ENCODE results near the gene DNM3.

Gene DNM3

GRCh38 chr1:172148707-172149106 is 307.4 kb downstream of the DNM3 start:
- CTCF ChIA-PET = interaction anchor here (0.6 to 1.4 kb wide), 2 partner anchors 242 to 251 kb away, joined by 3 to 4 read pairs; no protein-coding TSS in a partner anchor
- no peak for DNase-seq (ENCODE audit: extremely low spot score)
- TF ChIP-seq ZNF384 (IDR thresholded peaks at IDR 0.05) (no peak), FOXA1 (IDR thresholded peaks at IDR 0.05) (no peak), FOXM1 (IDR thresholded peaks at IDR 0.05; ENCODE audit: borderline replicate concordance) (no peak), SP1 (IDR thresholded peaks at IDR 0.05) (no peak), FOXK2 (IDR thresholded peaks at IDR 0.05) (no peak), BHLHE40 (IDR thresholded peaks at IDR 0.05; ENCODE audit: borderline replicate concordance) (no peak), ELF4 (IDR thresholded peaks at IDR 0.05) (no peak), CTBP1 (IDR thresholded peaks at IDR 0.05; ENCODE audit: borderline replicate concordance) (no peak), TARDBP (IDR thresholded peaks at IDR 0.05) (no peak), SUZ12 (IDR thresholded peaks at IDR 0.05) (no peak), L3MBTL2 (conservative IDR thresholded peaks at IDR 0.05) (no peak), NFRKB (IDR thresholded peaks at IDR 0.05) (no peak), HDGF (IDR thresholded peaks at IDR 0.05; ENCODE audit: borderline replicate concordance) (no peak), PKNOX1 (IDR thresholded peaks at IDR 0.05) (no peak), LEF1 (IDR thresholded peaks at IDR 0.05; ENCODE audit: borderline replicate concordance) (no peak), ARNT (IDR thresholded peaks at IDR 0.05) (no peak)
- POLR2A ChIA-PET = no interaction called here

GRCh38 chr1:172149346-172149745 is 308.0 kb downstream of the DNM3 start:
- TF ChIP-seq BHLHE40 (IDR thresholded peaks at IDR 0.05; ENCODE audit: borderline replicate concordance) = no peak
- TF ChIP-seq PKNOX1 (IDR thresholded peaks at IDR 0.05) = no peak
- TF ChIP-seq TARDBP (IDR thresholded peaks at IDR 0.05) = no peak
- no peak for TF ChIP-seq HDGF (IDR thresholded peaks at IDR 0.05; ENCODE audit: borderline replicate concordance)
- TF ChIP-seq SP1 (IDR thresholded peaks at IDR 0.05) = no peak
- TF ChIP-seq ELF4 (IDR thresholded peaks at IDR 0.05) = no peak
- POLR2A ChIA-PET = no interaction called here
- no peak for DNase-seq (ENCODE audit: extremely low spot score)
- CTCF ChIA-PET = interaction anchor here (0.7 kb wide), 1 partner anchor 543 kb away, joined by 4 read pairs; no protein-coding TSS in a partner anchor

GRCh38 chr1:172154551-172154950 is 313.3 kb downstream of the DNM3 start:
- DNase-seq (ENCODE audit: extremely low spot score) = no peak
- CTCF ChIA-PET = interaction anchor here (0.7 kb wide), 1 partner anchor 245 kb away, joined by 3 read pairs; no protein-coding TSS in a partner anchor
- TF ChIP-seq ZNF384 (IDR thresholded peaks at IDR 0.05) = no peak
- no peak for TF ChIP-seq ARNT (IDR thresholded peaks at IDR 0.05)
- no peak for TF ChIP-seq SP1 (IDR thresholded peaks at IDR 0.05)
- no peak for TF ChIP-seq FOXK2 (IDR thresholded peaks at IDR 0.05)
- TF ChIP-seq BHLHE40 (IDR thresholded peaks at IDR 0.05; ENCODE audit: borderline replicate concordance) = no peak
- TF ChIP-seq FOXA1 (IDR thresholded peaks at IDR 0.05) = no peak
- no peak for TF ChIP-seq SUZ12 (IDR thresholded peaks at IDR 0.05)
- no peak for TF ChIP-seq FOXM1 (IDR thresholded peaks at IDR 0.05; ENCODE audit: borderline replicate concordance)
- TF ChIP-seq LEF1 (IDR thresholded peaks at IDR 0.05; ENCODE audit: borderline replicate concordance) = no peak
- no peak for TF ChIP-seq L3MBTL2 (conservative IDR thresholded peaks at IDR 0.05)
- TF ChIP-seq PKNOX1 (IDR thresholded peaks at IDR 0.05) = no peak
- TF ChIP-seq ELF4 (IDR thresholded peaks at IDR 0.05) = no peak
- no peak for TF ChIP-seq TARDBP (IDR thresholded peaks at IDR 0.05)
- TF ChIP-seq NFRKB (IDR thresholded peaks at IDR 0.05) = no peak
- TF ChIP-seq HDGF (IDR thresholded peaks at IDR 0.05; ENCODE audit: borderline replicate concordance) = no peak
- no peak for TF ChIP-seq CTBP1 (IDR thresholded peaks at IDR 0.05; ENCODE audit: borderline replicate concordance)
- POLR2A ChIA-PET = no interaction called here

GRCh38 chr1:172155766-172156165 is 314.5 kb downstream of the DNM3 start:
- TF ChIP-seq SP1 (IDR thresholded peaks at IDR 0.05) (no peak), L3MBTL2 (conservative IDR thresholded peaks at IDR 0.05) (no peak), FOXM1 (IDR thresholded peaks at IDR 0.05; ENCODE audit: borderline replicate concordance) (no peak), SUZ12 (IDR thresholded peaks at IDR 0.05) (no peak), BHLHE40 (IDR thresholded peaks at IDR 0.05; ENCODE audit: borderline replicate concordance) (no peak), TARDBP (IDR thresholded peaks at IDR 0.05) (no peak), CTBP1 (IDR thresholded peaks at IDR 0.05; ENCODE audit: borderline replicate concordance) (no peak), PKNOX1 (IDR thresholded peaks at IDR 0.05) (no peak), ELF4 (IDR thresholded peaks at IDR 0.05) (no peak), HDGF (IDR thresholded peaks at IDR 0.05; ENCODE audit: borderline replicate concordance) (no peak), NFRKB (IDR thresholded peaks at IDR 0.05) (no peak), ZNF384 (IDR thresholded peaks at IDR 0.05) (no peak), LEF1 (IDR thresholded peaks at IDR 0.05; ENCODE audit: borderline replicate concordance) (no peak), FOXA1 (IDR thresholded peaks at IDR 0.05) (no peak)
- DNase-seq (ENCODE audit: extremely low spot score) = no peak
- CTCF ChIA-PET = no interaction called here
- POLR2A ChIA-PET = no interaction called here

- no peak for TF ChIP-seq ARNT (IDR thresholded peaks at IDR 0.05)
- no peak for TF ChIP-seq LEF1 (IDR thresholded peaks at IDR 0.05; ENCODE audit: borderline replicate concordance)
- no peak for TF ChIP-seq FOXA1 (IDR thresholded peaks at IDR 0.05)
- no peak for TF ChIP-seq ZNF384 (IDR thresholded peaks at IDR 0.05)
- no peak for TF ChIP-seq CTBP1 (IDR thresholded peaks at IDR 0.05; ENCODE audit: borderline replicate concordance)
- TF ChIP-seq TARDBP (IDR thresholded peaks at IDR 0.05) = no peak
- TF ChIP-seq HDGF (IDR thresholded peaks at IDR 0.05; ENCODE audit: borderline replicate concordance) = no peak
- no peak for TF ChIP-seq ELF4 (IDR thresholded peaks at IDR 0.05)
- TF ChIP-seq SUZ12 (IDR thresholded peaks at IDR 0.05) = no peak
- TF ChIP-seq NFRKB (IDR thresholded peaks at IDR 0.05) = no peak
- no peak for TF ChIP-seq FOXM1 (IDR thresholded peaks at IDR 0.05; ENCODE audit: borderline replicate concordance)
- TF ChIP-seq L3MBTL2 (conservative IDR thresholded peaks at IDR 0.05) = no peak
- no peak for TF ChIP-seq BHLHE40 (IDR thresholded peaks at IDR 0.05; ENCODE audit: borderline replicate concordance)
- ChIA-PET POLR2A (no interaction called here), CTCF (no interaction called here)
- no peak for DNase-seq (ENCODE audit: extremely low spot score)
These were observed 320.9 kb downstream of the DNM3 start for GRCh38 chr1:172162236-172162635.
